ENCODE measurements around the gene KRTAP5-4. TPM values are rescaled to one million over a fixed set of nuclear protein-coding genes. Genes with fewer than 3 reads are reported as not detected.

The KRTAP5-4 gene
- total and polyA plus RNA-seq, 7 donors, result not detected

GRCh38 chr11:1655168-1656060, 33.5 kb upstream of the KRTAP5-4 start:
- H3K27ac ChIP-seq, result no peak overlapping the region
- H3K27me3 ChIP-seq, result peaks cover 0 to 26% (median 0%) of the 10 kb centered on the region in 3 donors
- WGBS, 2 donors, result 80 to 82% methylated on average over 26 of the region's 26 CpGs
- no peak for TF ChIP-seq POLR2AphosphoS5 (IDR thresholded peaks at IDR 0.05)
- TF ChIP-seq POLR2A (IDR thresholded peaks at IDR 0.05), result no peak
- no peak for TF ChIP-seq CTCF (IDR thresholded peaks at IDR 0.05)
- no peak for TF ChIP-seq EP300 (IDR thresholded peaks at IDR 0.05)
- no peak overlapping the region for H3K4me3 ChIP-seq
- no peak for DNase-seq
- intact Hi-C loops (cut with DNase I), result no loop called here
- no peaks in the 10 kb centered on the region for H3K36me3 ChIP-seq
- H3K9me3 ChIP-seq, result no peaks in the 10 kb centered on the region
- H3K4me1 ChIP-seq, result peaks cover 0 to 5% (median 4%) of the 10 kb centered on the region in 4 donors

- DNase-seq, result no peak
- no peaks in the 10 kb centered on the region for H3K36me3 ChIP-seq
- no peaks in the 10 kb centered on the region for H3K9me3 ChIP-seq
- 49 to 53% methylated on average over 21 of the region's 21 CpGs for WGBS, 2 donors
- no peak overlapping the region for H3K27ac ChIP-seq
- intact Hi-C loops (cut with DNase I), result loop anchor here (5.0 kb wide), 1 partner anchor 498 kb away; no protein-coding TSS in a partner anchor
- H3K4me1 ChIP-seq, result peaks cover 0 to 5% (median 4%) of the 10 kb centered on the region in 4 donors
- H3K4me3 ChIP-seq, result no peak overlapping the region
- TF ChIP-seq POLR2A (IDR thresholded peaks at IDR 0.05) (no peak), EP300 (IDR thresholded peaks at IDR 0.05) (no peak), POLR2AphosphoS5 (IDR thresholded peaks at IDR 0.05) (no peak), CTCF (IDR thresholded peaks at IDR 0.05) (no peak)
- H3K27me3 ChIP-seq, result peaks cover 0 to 26% (median 0%) of the 10 kb centered on the region in 3 donors
Measured at GRCh38 chr11:1654388-1655167, 32.6 kb upstream of the KRTAP5-4 start.

GRCh38 chr11:1653541-1654387, 31.8 kb upstream of the KRTAP5-4 start:
- no peaks in the 10 kb centered on the region for H3K36me3 ChIP-seq
- TF ChIP-seq POLR2A (IDR thresholded peaks at IDR 0.05), result no peak
- no peak for TF ChIP-seq CTCF (IDR thresholded peaks at IDR 0.05)
- TF ChIP-seq EP300 (IDR thresholded peaks at IDR 0.05), result no peak
- TF ChIP-seq POLR2AphosphoS5 (IDR thresholded peaks at IDR 0.05), result no peak
- 84 to 87% methylated on average over 14 of the region's 14 CpGs for WGBS, 2 donors
- H3K4me3 ChIP-seq, result no peak overlapping the region
- peaks cover 0 to 5% (median 4%) of the 10 kb centered on the region in 4 donors for H3K4me1 ChIP-seq
- no peak overlapping the region for H3K27ac ChIP-seq
- peaks cover 0 to 23% (median 0%) of the 10 kb centered on the region in 3 donors for H3K27me3 ChIP-seq
- H3K9me3 ChIP-seq, result no peaks in the 10 kb centered on the region
- intact Hi-C loops (cut with DNase I), result loop anchor here (2.0 to 5.0 kb wide), 2 partner anchors 39 to 499 kb away; no protein-coding TSS in a partner anchor
- DNase-seq, result no peak
